H1 (cell line): ENCODE data around the gene SPOCK1. TPM values are rescaled to one million over a fixed set of nuclear protein-coding genes. Genes with fewer than 3 reads are reported as not detected.

Source experiments
- CTCF ChIA-PET: fragments of 300-600 bp; sonication (Branson Sonifier 250); formaldehyde crosslinking; loops from one replicate; lab custom pipeline; 2021; ENCODE audit not compliant: partially characterized antibody; lab: Charles Lee
- POLR2A ChIA-PET: fragments of 300-600 bp; sonication (Branson Sonifier 250); formaldehyde crosslinking; loops from one replicate; lab custom pipeline; 2021; ENCODE audit warnings: inconsistent platforms; ENCODE audit not compliant: partially characterized antibody; lab: Charles Lee
- DNase-seq, 2 experiments: peaks; one replicate each; pipeline versions ENCODE4 v3.0.0 to v3.0.0-alpha.2; 2010 to 2022; ENCODE audit warnings: low spot score in 2 of 2, low read depth in 1 of 2, mixed read lengths in 1 of 2
- FAIRE-seq: peaks from 2 replicates; lab custom pipeline; 2011; peaks lifted over from hg19 to GRCh38; lab: Jason Lieb, UNC
- H2AFZ ChIP-seq: 2 replicates; pipeline ENCODE4 v1.8.1; 2012; ENCODE audit warnings: low read length, inconsistent platforms
- H2AK5ac ChIP-seq: 2 replicates; pipeline ENCODE4 v1.6.1; 2013; ENCODE audit warnings: low read depth, low read length
- H2BK120ac ChIP-seq: replicated peaks from 2 replicates; pipeline ENCODE3; 2013; ENCODE audit warnings: low read depth, low read length, inconsistent platforms
- H2BK12ac ChIP-seq: 2 replicates; pipeline ENCODE4 v1.6.1; 2013; ENCODE audit warnings: low read depth, low read length
- H2BK15ac ChIP-seq: 2 replicates; pipeline ENCODE4 v1.6.1; 2013; ENCODE audit warnings: low read length
- H2BK20ac ChIP-seq: 2 replicates; pipeline ENCODE4 v1.6.1; 2013; ENCODE audit warnings: low read length
- H2BK5ac ChIP-seq: 2 replicates; pipeline ENCODE4 v1.6.1; 2013; ENCODE audit warnings: low read depth, low read length
- H3K14ac ChIP-seq: 2 replicates; pipeline ENCODE4 v1.6.1; 2013; ENCODE audit warnings: inconsistent platforms; ENCODE audit not compliant: insufficient read length
- H3K18ac ChIP-seq: 2 replicates; pipeline ENCODE4 v1.6.1; 2013; ENCODE audit warnings: low read length; ENCODE audit errors: extremely low read depth
- H3K23ac ChIP-seq: 2 replicates; pipeline ENCODE4 v1.6.1; 2013; ENCODE audit warnings: inconsistent platforms; ENCODE audit not compliant: insufficient read length
- H3K23me2 ChIP-seq: 2 replicates; pipeline ENCODE4 v1.6.1; 2013; ENCODE audit warnings: low read depth, low read length
- H3K27ac ChIP-seq: 2 replicates; pipeline ENCODE4 v1.6.1; 2011; ENCODE audit warnings: low read depth, low read length, inconsistent platforms
- H3K27me3 ChIP-seq, 4 experiments: replicated peaks in 1 of 4; 1 replicate in 1 of 4; 2 replicates in 3 of 4; pipeline versions ENCODE4 v1.6.1 to v1.8.1; 2011 to 2013; ENCODE audit warnings: low read length in 3 of 4, mild to moderate bottlenecking in 3 of 4, inconsistent platforms in 2 of 4, mixed read lengths in 2 of 4, moderate library complexity in 1 of 4; ENCODE audit not compliant: control insufficient read depth in 3 of 4, insufficient read depth in 3 of 4; ENCODE audit errors: extremely low read depth in 1 of 4
- H3K36me3 ChIP-seq, 4 experiments: 2 replicates each; pipeline versions ENCODE4 v1.6.1 to v1.8.1; 2011 to 2013; ENCODE audit warnings: mild to moderate bottlenecking in 4 of 4, low read length in 3 of 4, moderate library complexity in 2 of 4, control low read depth in 1 of 4, inconsistent platforms in 1 of 4; ENCODE audit not compliant: insufficient read depth in 4 of 4, control insufficient read depth in 2 of 4
- H3K4ac ChIP-seq: replicated peaks from 2 replicates; pipeline ENCODE3; 2013; ENCODE audit warnings: low read length, low read depth, mixed read lengths, inconsistent platforms; ENCODE audit not compliant: insufficient read length
- H3K4me1 ChIP-seq, 4 experiments: replicated peaks in 1 of 4; 1 replicate in 1 of 4; 2 replicates in 3 of 4; pipeline versions ENCODE4 v1.6.1 to v1.8.1; 2011 to 2013; ENCODE audit warnings: low read length in 3 of 4, inconsistent platforms in 2 of 4, mixed read lengths in 1 of 4; ENCODE audit not compliant: insufficient read depth in 4 of 4, control insufficient read depth in 3 of 4
- H3K4me2 ChIP-seq, 2 experiments: 2 replicates each; pipeline versions ENCODE4 v1.6.1 to v1.8.1; 2011 to 2013; ENCODE audit warnings: low read depth in 2 of 2, low read length in 2 of 2, control low read depth in 1 of 2, inconsistent platforms in 1 of 2, mild to moderate bottlenecking in 1 of 2; ENCODE audit not compliant: insufficient read depth in 1 of 2
- H3K4me3 ChIP-seq, 4 experiments: fragments of 200-600, 300-600 bp in 1 of 4; sonication (generic), shearing (Covaris generic), sonication (Bioruptor Twin) in 1 of 4; 2 replicates each; pipeline versions ENCODE4 v1.5.1 to v1.8.1; 2011 to 2016; ENCODE audit warnings: low read length in 4 of 4, low read depth in 3 of 4, control low read depth in 2 of 4, inconsistent platforms in 2 of 4, mild to moderate bottlenecking in 2 of 4, mixed read lengths in 1 of 4, moderate library complexity in 1 of 4; ENCODE audit not compliant: insufficient read depth in 2 of 4; ENCODE audit errors: extremely low read depth in 1 of 4
- H3K56ac ChIP-seq: replicated peaks from 2 replicates; pipeline ENCODE3; 2013; ENCODE audit warnings: low read depth, mild to moderate bottlenecking, mixed read lengths, low read length, inconsistent platforms; ENCODE audit not compliant: insufficient read length
- H3K79me1 ChIP-seq: 2 replicates; pipeline ENCODE4 v1.6.1; 2013; ENCODE audit warnings: low read depth, low read length, control low read depth
- H3K79me2 ChIP-seq, 2 experiments: 2 replicates each; pipeline versions ENCODE4 v1.6.1 to v1.8.1; 2012 to 2013; ENCODE audit warnings: low read length in 2 of 2, mild to moderate bottlenecking in 2 of 2, inconsistent platforms in 1 of 2; ENCODE audit not compliant: insufficient read depth in 2 of 2, control insufficient read depth in 1 of 2
- H3K9ac ChIP-seq, 4 experiments: replicated peaks in 1 of 4; 1 replicate in 1 of 4; 2 replicates in 3 of 4; pipeline versions ENCODE4 v1.6.1 to v1.8.1; 2011 to 2013; ENCODE audit warnings: low read depth in 3 of 4, low read length in 3 of 4, control low read depth in 2 of 4, mild to moderate bottlenecking in 2 of 4, moderate library complexity in 2 of 4, inconsistent platforms in 1 of 4; ENCODE audit errors: extremely low read depth in 1 of 4
- H3K9me3 ChIP-seq, 2 experiments: 2 replicates each; pipeline versions ENCODE4 v1.6.1 to v1.8.1; 2012 to 2013; ENCODE audit warnings: mild to moderate bottlenecking in 2 of 2, moderate library complexity in 2 of 2, control low read depth in 1 of 2, inconsistent platforms in 1 of 2, low read depth in 1 of 2, low read length in 1 of 2, mixed read lengths in 1 of 2; ENCODE audit not compliant: insufficient read depth in 2 of 2
- H4K20me1 ChIP-seq, 2 experiments: replicated peaks in 1 of 2; 2 replicates each; pipeline versions ENCODE3 to v1.8.1; 2011 to 2013; ENCODE audit warnings: inconsistent platforms in 2 of 2, low read length in 2 of 2, mild to moderate bottlenecking in 1 of 2; ENCODE audit not compliant: insufficient read depth in 2 of 2, control insufficient read depth in 1 of 2
- H4K5ac ChIP-seq: 2 replicates; pipeline ENCODE4 v1.6.1; 2013; ENCODE audit warnings: low read length, low read depth, mixed read lengths, inconsistent platforms; ENCODE audit not compliant: insufficient read length
- H4K8ac ChIP-seq: 2 replicates; pipeline ENCODE4 v1.8.0; 2013; ENCODE audit warnings: mild to moderate bottlenecking, moderate library complexity, low read length, inconsistent platforms; ENCODE audit not compliant: insufficient read depth; ENCODE audit errors: extremely low read depth
- H4K91ac ChIP-seq: replicated peaks from 2 replicates; pipeline ENCODE3; 2013; ENCODE audit warnings: low read length, mixed read lengths, inconsistent platforms; ENCODE audit not compliant: insufficient read length
- JUN ChIP-seq: IDR thresholded peaks from 2 replicates; pipeline ENCODE4 v1.6.1; 2011; ENCODE audit warnings: low read depth, mild to moderate bottlenecking, improper control_type of control experiment, low read length
- KDM4A ChIP-seq: IDR thresholded peaks from one replicate; pipeline ENCODE4 v1.7.1; 2012; ENCODE audit warnings: low read depth, mild to moderate bottlenecking, moderate library complexity, low read length, inconsistent platforms; ENCODE audit not compliant: severe bottlenecking
- SP2 ChIP-seq: IDR thresholded peaks from 2 replicates; pipeline ENCODE4 v1.6.1; 2012; ENCODE audit warnings: mild to moderate bottlenecking, low read length, inconsistent platforms
- YY1 ChIP-seq: IDR thresholded peaks from 2 replicates; pipeline ENCODE4 v1.6.1; 2011; ENCODE audit warnings: low read depth, mild to moderate bottlenecking, low read length
- WGBS, 2 experiments: shearing (Covaris generic) in 1 of 2; methylation state at CpG; one replicate each; pipeline versions ENCODE4 v1.1.6 to v1.1.7; 2013 to 2015; ENCODE audit warnings: low lambda C conversion rate in 2 of 2, mixed read lengths in 2 of 2, inconsistent platforms in 1 of 2, low coverage in 1 of 2, missing lambda C conversion rate in 1 of 2; ENCODE audit not compliant: insufficient replicate concordance in 2 of 2, insufficient coverage in 1 of 2, insufficient read length in 1 of 2; ENCODE audit errors: extremely low coverage in 1 of 2, missing lambda C conversion rate in 1 of 2; 5-methylcytosine and 5-hydroxymethylcytosine counted together
- polyA plus RNA-seq, 7 experiments: library from polyadenylated mRNA; depleted of rRNA in 3 of 7; stranded (reverse) in 5 of 7; unstranded in 2 of 7; fragments of >200 nt in 5 of 7; fragments of 200-250 nt in 2 of 7; gene quantifications; 1 replicate in 5 of 7; 2 replicates in 1 of 7; 4 replicates in 1 of 7; pipeline versions ENCODE4 v1.2.1 to v1.2.3, GENCODE V29; 2011 to 2013; ENCODE audit warnings: missing spikeins in 2 of 7, mixed read lengths in 2 of 7
- total RNA-seq: library from RNA; stranded (reverse); fragmentation: NEBNext Ultra II Directional; extraction: Animal tissue kit (Norgen Biotek cat#: 25700); gene quantifications from 2 replicates; pipeline ENCODE4 v1.2.1, GENCODE V29; 2021
- TF ChIP-seq, protein P1 (sequence below): IDR thresholded peaks from 2 replicates; pipeline ENCODE4 v1.6.1; 2012; ENCODE audit warnings: inconsistent platforms

SPOCK1 gene
- total and polyA plus RNA-seq, 2 of the 8 experiments (the other 6 are each of a cell fraction or from before 2014, with no cell fraction given), result 6.9 to 18.1 TPM

- Histone ChIP-seq H3K56ac (no peak overlapping the region), H3K79me2 (no peaks in the 10 kb centered on the region), H3K4ac (no peak overlapping the region), H3K9ac (no peak overlapping the region), H2BK20ac (no peak overlapping the region), H2BK5ac (no peak overlapping the region), H3K14ac (no peak overlapping the region), H3K9me3 (no peaks in the 10 kb centered on the region; a peak in 1 of 4 replicates), H2AFZ (no peak overlapping the region), H4K5ac (no peak overlapping the region), H3K36me3 (no peaks in the 10 kb centered on the region), H3K23me2 (no peaks in the 10 kb centered on the region), H3K18ac (no peak overlapping the region), H3K27me3 (no peaks in the 10 kb centered on the region; a peak in 1 of 7 replicates), H2BK120ac (no peak overlapping the region), H2BK12ac (no peak overlapping the region), H3K27ac (no peak overlapping the region), H4K91ac (no peak overlapping the region), H3K4me1 (no peaks in the 10 kb centered on the region), H2BK15ac (no peak overlapping the region), H3K4me3 (no peak overlapping the region), H3K4me2 (no peak overlapping the region), H3K79me1 (no peaks in the 10 kb centered on the region), H4K8ac (no peak overlapping the region), H4K20me1 (no peaks in the 10 kb centered on the region), H3K23ac (no peak overlapping the region), H2AK5ac (no peak overlapping the region)
- DNase-seq (no peak), FAIRE-seq (no peak)
- TF ChIP-seq JUN (no peak), KDM4A (no peak), SP2 (no peak), YY1 (no peak)
- TF ChIP-seq, protein P1, sequence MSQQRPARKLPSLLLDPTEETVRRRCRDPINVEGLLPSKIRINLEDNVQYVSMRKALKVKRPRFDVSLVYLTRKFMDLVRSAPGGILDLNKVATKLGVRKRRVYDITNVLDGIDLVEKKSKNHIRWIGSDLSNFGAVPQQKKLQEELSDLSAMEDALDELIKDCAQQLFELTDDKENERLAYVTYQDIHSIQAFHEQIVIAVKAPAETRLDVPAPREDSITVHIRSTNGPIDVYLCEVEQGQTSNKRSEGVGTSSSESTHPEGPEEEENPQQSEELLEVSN, result no peak
- CTCF ChIA-PET, result interaction anchor here (1.8 kb wide), 1 partner anchor 69 kb away, joined by 4 read pairs; no protein-coding TSS in a partner anchor
- WGBS, 2 experiments, result 82% methylated on average over 1 of the region's 1 CpG; no CpG with 5 or more reads in 1 of the 2 experiments
- POLR2A ChIA-PET, result no interaction called here
Observed at GRCh38 chr5:137414112-137414755, 84.9 kb downstream of the SPOCK1 start.
